ENCODE data around the gene TMPRSS15.

Gene TMPRSS15

DNA sequence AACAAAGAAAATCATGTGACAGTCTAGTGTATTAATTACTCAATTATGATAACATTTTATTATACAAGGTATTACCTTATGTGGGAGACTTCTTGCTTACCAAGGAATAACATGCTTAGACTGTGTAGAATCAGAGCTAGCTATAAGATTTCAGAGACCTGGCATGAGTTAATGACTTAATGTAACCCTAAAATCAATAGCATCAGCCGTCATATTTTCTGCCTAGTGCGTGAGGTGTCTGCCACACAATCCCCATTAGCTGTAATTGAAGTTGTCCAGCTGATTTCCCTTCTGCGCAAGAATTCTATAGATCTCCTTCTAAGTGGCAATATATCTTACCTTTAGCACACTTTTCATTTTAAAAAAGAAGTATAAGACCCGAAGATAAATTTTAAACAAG lies 130.2 kb downstream of the TMPRSS15 start:
- Histone ChIP-seq H3K9me2 (replicated peaks; ENCODE audit: insufficient read depth, low read length) (no peaks in the 10 kb centered on the region), H3K9ac (ENCODE audit: low read length) (no peak overlapping the region), H3K27me3 (ENCODE audit: low read length) (no peaks in the 10 kb centered on the region), H3K79me2 (ENCODE audit: insufficient read depth, low read length) (no peaks in the 10 kb centered on the region), H3K4me3 (ENCODE audit: insufficient read depth, low read length, poor library complexity, severe bottlenecking) (no peak overlapping the region), H2AFZ (ENCODE audit: low read depth, low read length, severe bottlenecking) (no peak overlapping the region), H3F3A (ENCODE audit: insufficient read depth) (no peaks in the 10 kb centered on the region), H3K36me3 (ENCODE audit: low read length) (no peaks in the 10 kb centered on the region), H3K9me3 (ENCODE audit: insufficient read depth, low read length) (no peaks in the 10 kb centered on the region), H3K27ac (ENCODE audit: low read depth, low read length) (no peak overlapping the region), H3K4me2 (ENCODE audit: low read depth, low read length, poor library complexity, severe bottlenecking) (no peak overlapping the region), H4K20me1 (ENCODE audit: low read depth, low read length) (no peaks in the 10 kb centered on the region)
- no peak for TF ChIP-seq EZH2phosphoT487 (conservative IDR thresholded peaks at IDR 0.05; ENCODE audit: low read length)
- TF ChIP-seq, protein P1, sequence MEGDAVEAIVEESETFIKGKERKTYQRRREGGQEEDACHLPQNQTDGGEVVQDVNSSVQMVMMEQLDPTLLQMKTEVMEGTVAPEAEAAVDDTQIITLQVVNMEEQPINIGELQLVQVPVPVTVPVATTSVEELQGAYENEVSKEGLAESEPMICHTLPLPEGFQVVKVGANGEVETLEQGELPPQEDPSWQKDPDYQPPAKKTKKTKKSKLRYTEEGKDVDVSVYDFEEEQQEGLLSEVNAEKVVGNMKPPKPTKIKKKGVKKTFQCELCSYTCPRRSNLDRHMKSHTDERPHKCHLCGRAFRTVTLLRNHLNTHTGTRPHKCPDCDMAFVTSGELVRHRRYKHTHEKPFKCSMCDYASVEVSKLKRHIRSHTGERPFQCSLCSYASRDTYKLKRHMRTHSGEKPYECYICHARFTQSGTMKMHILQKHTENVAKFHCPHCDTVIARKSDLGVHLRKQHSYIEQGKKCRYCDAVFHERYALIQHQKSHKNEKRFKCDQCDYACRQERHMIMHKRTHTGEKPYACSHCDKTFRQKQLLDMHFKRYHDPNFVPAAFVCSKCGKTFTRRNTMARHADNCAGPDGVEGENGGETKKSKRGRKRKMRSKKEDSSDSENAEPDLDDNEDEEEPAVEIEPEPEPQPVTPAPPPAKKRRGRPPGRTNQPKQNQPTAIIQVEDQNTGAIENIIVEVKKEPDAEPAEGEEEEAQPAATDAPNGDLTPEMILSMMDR (IDR thresholded peaks at IDR 0.05; ENCODE audit: insufficient read depth, low read length, poor library complexity, severe bottlenecking) = no peak

DNA sequence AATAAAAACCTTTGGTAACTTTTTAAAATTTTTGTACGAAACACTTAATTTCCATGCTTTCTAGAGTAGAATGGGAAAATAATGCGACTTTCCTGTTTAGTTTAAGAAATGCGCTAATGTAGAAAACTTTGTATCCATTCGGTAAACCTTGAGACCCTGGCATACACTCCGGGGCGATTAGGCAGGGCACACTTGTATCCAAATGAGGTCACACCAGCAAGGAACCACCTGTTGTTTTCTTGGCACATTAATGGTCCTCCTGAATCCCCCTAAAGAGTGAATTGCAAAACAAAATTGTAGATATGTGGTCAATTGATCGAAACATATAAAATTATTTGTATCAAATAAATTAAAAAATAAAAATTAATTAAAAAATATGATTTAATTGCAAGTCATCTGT lies 133.7 kb downstream of the TMPRSS15 start:
- Histone ChIP-seq H3K36me3 (ENCODE audit: low read length) (no peaks in the 10 kb centered on the region), H4K20me1 (ENCODE audit: low read depth, low read length) (no peaks in the 10 kb centered on the region), H3K79me2 (ENCODE audit: insufficient read depth, low read length) (no peaks in the 10 kb centered on the region), H3K27ac (ENCODE audit: low read depth, low read length) (no peak overlapping the region), H3F3A (ENCODE audit: insufficient read depth) (no peaks in the 10 kb centered on the region), H2AFZ (ENCODE audit: low read depth, low read length, severe bottlenecking) (no peak overlapping the region), H3K27me3 (ENCODE audit: low read length) (no peaks in the 10 kb centered on the region), H3K4me3 (ENCODE audit: insufficient read depth, low read length, poor library complexity, severe bottlenecking) (no peak overlapping the region), H3K9me2 (replicated peaks; ENCODE audit: insufficient read depth, low read length) (no peaks in the 10 kb centered on the region), H3K9me3 (ENCODE audit: insufficient read depth, low read length) (no peaks in the 10 kb centered on the region), H3K9ac (ENCODE audit: low read length) (no peak overlapping the region), H3K4me2 (ENCODE audit: low read depth, low read length, poor library complexity, severe bottlenecking) (no peak overlapping the region)
- TF ChIP-seq, protein P1 (IDR thresholded peaks at IDR 0.05; ENCODE audit: insufficient read depth, low read length, poor library complexity, severe bottlenecking) = no peak
- no peak for TF ChIP-seq EZH2phosphoT487 (conservative IDR thresholded peaks at IDR 0.05; ENCODE audit: low read length)

DNA sequence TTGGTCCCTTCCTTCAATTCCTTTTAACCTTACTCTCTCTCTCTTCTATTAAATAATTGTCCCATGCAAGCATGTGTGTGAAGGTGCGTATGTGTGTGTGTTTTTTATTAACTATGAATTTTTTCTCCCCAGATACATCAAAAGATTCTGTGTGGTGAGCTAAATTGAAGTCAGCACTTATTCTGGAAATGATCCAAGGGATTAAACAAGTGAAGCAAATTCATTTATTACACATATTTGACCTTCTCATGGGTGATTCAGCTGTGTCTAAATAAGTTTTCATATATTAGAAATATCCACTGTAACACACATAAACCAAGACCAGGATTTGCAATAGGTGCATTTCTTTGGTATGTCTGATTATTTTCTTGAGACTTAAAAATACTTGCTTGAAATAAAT lies 134.7 kb downstream of the TMPRSS15 start:
- H3K27ac ChIP-seq (ENCODE audit: low read depth, low read length) = no peak overlapping the region
- no peaks in the 10 kb centered on the region for H4K20me1 ChIP-seq (ENCODE audit: low read depth, low read length)
- TF ChIP-seq, protein P1 (IDR thresholded peaks at IDR 0.05; ENCODE audit: insufficient read depth, low read length, poor library complexity, severe bottlenecking) = no peak
- TF ChIP-seq EZH2phosphoT487 (conservative IDR thresholded peaks at IDR 0.05; ENCODE audit: low read length) = no peak
- H3K9me3 ChIP-seq (ENCODE audit: insufficient read depth, low read length) = no peaks in the 10 kb centered on the region
- no peak overlapping the region for H3K9ac ChIP-seq (ENCODE audit: low read length)
- no peaks in the 10 kb centered on the region for H3K36me3 ChIP-seq (ENCODE audit: low read length)
- no peak overlapping the region for H2AFZ ChIP-seq (ENCODE audit: low read depth, low read length, severe bottlenecking)
- H3K9me2 ChIP-seq (replicated peaks; ENCODE audit: insufficient read depth, low read length) = no peaks in the 10 kb centered on the region
- no peak overlapping the region for H3K4me3 ChIP-seq (ENCODE audit: insufficient read depth, low read length, poor library complexity, severe bottlenecking)
- no peaks in the 10 kb centered on the region for H3F3A ChIP-seq (ENCODE audit: insufficient read depth)
- no peaks in the 10 kb centered on the region for H3K79me2 ChIP-seq (ENCODE audit: insufficient read depth, low read length)
- H3K4me2 ChIP-seq (ENCODE audit: low read depth, low read length, poor library complexity, severe bottlenecking) = no peak overlapping the region
- no peaks in the 10 kb centered on the region for H3K27me3 ChIP-seq (ENCODE audit: low read length)

Data from SU-DHL-6 (cell line).